H7 (cell line): ENCODE measurements around the gene IGFBP4. TPM values are rescaled to one million over a fixed set of nuclear protein-coding genes. Genes with fewer than 3 reads are reported as not detected.

Experiments
- DNase-seq: peaks from one replicate; pipeline ENCODE4 v3.0.0; 2012
- H3K27me3 ChIP-seq: 2 replicates; pipeline ENCODE4 v1.6.0; 2011; ENCODE audit warnings: mild to moderate bottlenecking, low read length; ENCODE audit not compliant: control insufficient read depth, insufficient read depth
- H3K36me3 ChIP-seq: replicated peaks from 2 replicates; pipeline ENCODE4 v1.5.1; 2011; ENCODE audit warnings: low read length; ENCODE audit not compliant: control insufficient read depth, insufficient read depth
- H3K4me3 ChIP-seq: 2 replicates; pipeline ENCODE4 v1.5.1; 2011; ENCODE audit warnings: low read depth, mild to moderate bottlenecking, control low read depth, low read length, moderate library complexity; ENCODE audit not compliant: insufficient read depth
- total RNA-seq: library from RNA; depleted of rRNA; stranded (reverse); fragments of >200 nt; shearing (Covaris generic); gene quantifications from 2 replicates; pipeline ENCODE4 v1.2.3, GENCODE V29; 2014; rRNA removed

IGFBP4 gene
- total RNA-seq, 1 experiment from 2014 or later = 24.6 TPM

GRCh38 chr17:40496634-40497420 is 53.6 kb downstream of the IGFBP4 start:
- Histone ChIP-seq H3K4me3 (no peak overlapping the region), H3K36me3 (no peaks in the 10 kb centered on the region), H3K27me3 (no peaks in the 10 kb centered on the region)
- no peak for DNase-seq

GRCh38 chr17:40497695-40498094 is 54.4 kb downstream of the IGFBP4 start:
- H3K4me3 ChIP-seq = no peak overlapping the region
- H3K27me3 ChIP-seq = no peaks in the 10 kb centered on the region
- no peak for DNase-seq
- no peaks in the 10 kb centered on the region for H3K36me3 ChIP-seq

- Histone ChIP-seq H3K27me3 (no peaks in the 10 kb centered on the region), H3K36me3 (no peaks in the 10 kb centered on the region), H3K4me3 (no peak overlapping the region)
- no peak for DNase-seq
Measured at GRCh38 chr17:40498281-40499084, 55.2 kb downstream of the IGFBP4 start.

DNA sequence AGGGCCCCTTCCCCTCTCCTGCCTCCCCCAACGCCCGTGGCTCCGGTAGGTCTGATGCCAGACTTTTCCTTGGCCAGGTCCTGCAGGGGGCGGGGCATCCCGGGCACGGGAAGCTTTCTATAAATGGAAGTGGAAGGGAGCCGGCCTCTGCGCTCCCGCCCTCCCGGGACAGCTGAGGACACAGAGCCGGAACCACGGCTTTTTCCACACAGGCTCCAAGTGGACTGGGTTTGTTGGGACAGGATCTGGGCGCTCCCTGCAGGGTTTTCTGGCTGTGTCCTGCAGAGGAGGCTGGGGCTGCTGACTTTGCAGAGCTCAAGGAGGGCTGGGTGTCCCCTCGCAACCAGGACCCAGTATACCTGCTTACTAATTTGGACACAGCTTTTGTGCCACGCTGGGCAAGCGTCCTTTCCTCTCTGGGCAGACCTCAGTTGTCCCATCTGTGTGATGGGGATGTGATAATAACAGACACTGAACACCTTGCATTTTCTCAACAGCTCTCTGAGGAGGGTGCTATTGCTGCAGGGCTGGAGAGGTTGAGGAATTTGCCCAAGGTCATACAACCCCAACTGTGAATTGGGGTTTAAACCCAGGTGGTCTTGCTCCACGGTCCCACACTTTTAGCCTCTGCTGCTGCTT is 56.4 kb downstream of the IGFBP4 start:
- Histone ChIP-seq H3K27me3 (no peaks in the 10 kb centered on the region), H3K4me3 (no peak overlapping the region), H3K36me3 (no peaks in the 10 kb centered on the region)
- peak; percentile 92 for DNase-seq

DNA sequence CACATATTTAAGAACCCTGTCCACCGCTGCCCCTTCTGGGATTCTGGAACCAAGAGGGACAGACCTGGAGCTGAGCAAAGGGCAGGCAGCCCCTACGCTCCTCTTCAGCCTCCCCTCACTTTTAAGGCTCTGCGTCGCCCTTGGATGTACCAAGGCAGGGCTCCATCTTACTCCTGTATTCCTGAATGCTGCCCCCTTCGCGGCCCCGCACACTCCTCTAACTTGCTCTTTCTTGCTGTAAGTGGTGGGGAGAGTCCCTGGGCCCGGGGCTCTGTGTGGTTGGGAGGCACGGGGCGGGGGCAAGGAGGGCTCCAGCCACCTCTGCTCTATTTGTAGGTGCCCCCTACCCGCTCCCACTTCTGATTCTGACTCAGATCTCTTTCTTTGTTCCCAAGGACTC is 56.9 kb downstream of the IGFBP4 start:
- Histone ChIP-seq H3K27me3 (no peaks in the 10 kb centered on the region), H3K4me3 (no peak overlapping the region), H3K36me3 (no peaks in the 10 kb centered on the region)
- DNase-seq = no peak

- Histone ChIP-seq H3K4me3 (no peak overlapping the region), H3K36me3 (no peaks in the 10 kb centered on the region), H3K27me3 (no peaks in the 10 kb centered on the region)
- DNase-seq = no peak
Measured at GRCh38 chr17:40500709-40501108, 57.5 kb downstream of the IGFBP4 start.

DNA sequence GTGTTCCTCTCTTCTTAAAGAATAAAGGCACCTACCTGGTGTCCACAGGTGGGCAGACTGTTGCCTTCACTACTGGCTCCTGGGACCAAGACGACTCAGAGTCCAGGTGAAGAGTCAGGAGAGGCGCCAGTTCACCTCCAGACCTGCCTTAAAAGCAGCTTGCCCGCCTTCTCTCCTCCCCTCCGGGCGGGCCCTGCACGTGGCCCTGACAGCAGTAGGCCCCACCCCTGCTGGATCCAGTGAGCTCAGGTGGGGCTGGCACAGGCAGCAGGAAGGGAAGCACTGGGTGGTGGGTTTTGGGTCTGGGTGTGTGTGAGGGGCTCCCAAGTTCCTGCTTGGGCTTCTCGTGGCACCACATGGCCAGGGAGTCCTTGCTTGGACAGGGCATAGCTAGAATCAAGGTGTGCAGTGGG is 58.3 kb downstream of the IGFBP4 start, which contains the start of gene TNS4:
Gene TNS4 (minus strand): TSS at position 125 of the 413 bp plus-strand sequence. CDS start 5,198 bp downstream, outside the sequence.
- no peak for DNase-seq
- no peaks in the 10 kb centered on the region for H3K27me3 ChIP-seq
- H3K36me3 ChIP-seq = no peaks in the 10 kb centered on the region
- no peak within 1 kb of the TSS for H3K4me3 ChIP-seq

DNA sequence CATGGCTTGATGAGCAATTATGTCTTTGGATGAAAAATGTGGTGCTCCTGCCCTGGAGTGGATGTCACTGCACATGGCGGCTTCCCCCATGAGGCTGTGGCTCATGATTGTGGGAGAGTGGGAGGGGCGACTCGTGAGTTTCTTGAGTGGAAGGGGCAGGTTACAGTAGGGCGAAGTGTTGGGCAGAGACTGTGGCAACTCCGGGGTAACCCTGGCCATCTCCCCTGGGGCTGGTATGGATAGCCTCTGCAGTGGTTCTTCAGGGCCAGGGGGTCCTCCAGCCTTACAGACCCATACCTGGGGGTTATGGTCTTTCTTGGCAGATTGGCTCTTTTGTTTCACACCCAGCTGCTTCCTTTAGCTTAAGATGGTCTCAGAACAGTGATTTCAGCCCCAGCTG is 59.5 kb downstream of the IGFBP4 start:
- H3K36me3 ChIP-seq = no peaks in the 10 kb centered on the region
- H3K4me3 ChIP-seq = no peak overlapping the region
- no peak for DNase-seq
- H3K27me3 ChIP-seq = no peaks in the 10 kb centered on the region

- no peaks in the 10 kb centered on the region for H3K36me3 ChIP-seq
- no peak overlapping the region for H3K4me3 ChIP-seq
- H3K27me3 ChIP-seq = no peaks in the 10 kb centered on the region
- no peak for DNase-seq
Measured at GRCh38 chr17:40503154-40503553, 59.9 kb downstream of the IGFBP4 start.

- H3K36me3 ChIP-seq = no peaks in the 10 kb centered on the region
- DNase-seq = peak; percentile 43
- H3K27me3 ChIP-seq = no peaks in the 10 kb centered on the region
- no peak overlapping the region for H3K4me3 ChIP-seq
Measured at GRCh38 chr17:40506786-40507185, 63.5 kb downstream of the IGFBP4 start.

Other genes starting within 250 kb of the IGFBP4 start
- 3.7 and 5.4 TPM in 2 replicates for gene WIPF2, start 224.1 kb upstream of the IGFBP4 start, total RNA-seq
- gene CDC6, start 155.6 kb upstream of the IGFBP4 start, total RNA-seq = 80.8 and 83.6 TPM in 2 replicates
- gene RARA, start 134.3 kb upstream of the IGFBP4 start, total RNA-seq = 19.3 and 22.1 TPM in 2 replicates
- 0.38 and 1.2 TPM in 2 replicates for gene GJD3, start 78.7 kb upstream of the IGFBP4 start, total RNA-seq
- gene TOP2A, start 25.6 kb upstream of the IGFBP4 start, total RNA-seq = 159 and 249 TPM in 2 replicates
- gene TNS4, start 58.2 kb downstream of the IGFBP4 start, total RNA-seq = 0.14 and 0.18 TPM in 2 replicates
- 1.1 TPM in 1 of 2 replicates, not detected in the other for gene CCR7, start 122.0 kb downstream of the IGFBP4 start, total RNA-seq
- 75.1 and 99.9 TPM in 2 replicates for gene SMARCE1, start 204.4 kb downstream of the IGFBP4 start, total RNA-seq
- 0.07 and 0.26 TPM in 2 replicates for gene KRT222, start 221.7 kb downstream of the IGFBP4 start, total RNA-seq